Measurements from ENCODE around the gene SLC17A3.

DNA sequence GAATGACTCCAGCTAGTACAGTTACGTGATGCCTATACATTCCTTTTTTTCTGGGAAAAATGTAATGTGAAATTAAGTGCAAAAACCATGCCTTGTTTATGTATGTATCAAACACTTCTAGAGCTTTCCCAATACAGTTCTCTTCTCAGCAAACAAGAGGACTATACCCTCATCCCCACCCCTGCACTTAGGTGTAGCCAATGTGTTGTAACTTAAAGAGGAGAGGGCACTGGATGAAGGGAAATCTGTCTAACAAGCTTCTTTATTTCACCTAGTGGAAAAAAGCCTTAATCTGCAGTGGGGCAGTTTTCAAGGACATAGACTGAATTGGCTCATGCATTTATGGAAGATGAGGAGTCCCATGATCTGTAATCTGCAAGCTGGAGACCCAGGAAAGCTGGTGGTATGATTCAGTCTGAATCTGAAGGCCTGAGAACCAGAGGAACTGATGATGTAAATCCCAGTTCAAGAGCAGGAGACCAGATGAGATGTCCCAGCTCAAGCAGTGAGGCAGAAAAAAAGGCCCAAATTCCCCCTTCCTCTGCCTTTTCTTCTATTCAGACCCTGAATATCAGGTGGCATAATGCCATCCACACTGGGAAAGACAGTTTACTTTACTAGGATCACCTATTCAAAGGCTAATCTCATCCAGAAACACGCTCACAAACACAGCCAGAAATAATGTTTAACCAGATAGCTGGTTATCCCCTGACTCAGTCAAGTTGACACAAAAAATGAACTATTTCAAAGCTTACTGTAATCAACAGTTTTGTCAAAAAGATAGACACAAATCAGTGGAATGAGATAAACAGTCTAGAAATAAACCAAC is 25.8 kb upstream of the SLC17A3 start:
- TF ChIP-seq POLR2A (IDR thresholded peaks at IDR 0.05) (no peak), CTCF (IDR thresholded peaks at IDR 0.05) (no peak)

All from tibial nerve (tissue), 3 donors.